BJ (cell line): ENCODE results near the gene LRRC70. TPM values are rescaled to one million over a fixed set of nuclear protein-coding genes. Genes with fewer than 3 reads are reported as not detected.
A peak's percentile ranks its signal among the peaks of the same experiment; 100 is the strongest.

Experiments used
- CTCF ChIA-PET: fragments of 350-600 bp; formaldehyde crosslinking; extraction: SDS; loops from one replicate; lab custom pipeline; 2021; ENCODE audit warnings: antibody characterized with exemption, inconsistent platforms; lab: Yijun Ruan, JAX
- POLR2A ChIA-PET: fragments of 300-600 bp; sonication (Branson Sonifier 250); formaldehyde crosslinking; extraction: SDS; loops from one replicate; lab custom pipeline; 2021; ENCODE audit warnings: antibody characterized with exemption; lab: Charles Lee
- DNase-seq: peaks from one replicate; pipeline ENCODE4 v3.0.0-alpha.2; 2011; ENCODE audit warnings: low read depth
- H3K27me3 ChIP-seq: 2 replicates; pipeline ENCODE4 v1.6.0; 2011; ENCODE audit warnings: low read length; ENCODE audit not compliant: control insufficient read depth, insufficient read depth
- H3K36me3 ChIP-seq: 2 replicates; pipeline ENCODE4 v1.5.1; 2011; ENCODE audit warnings: low read length; ENCODE audit not compliant: control insufficient read depth, insufficient read depth
- H3K4me3 ChIP-seq: 2 replicates; pipeline ENCODE4 v1.5.1; 2011; ENCODE audit warnings: low read depth, mild to moderate bottlenecking, control low read depth, low read length
- polyA plus RNA-seq: library from polyadenylated mRNA; depleted of rRNA; stranded (reverse); fragments of >200 nt; gene quantifications from 2 replicates; pipeline ENCODE4 v1.2.3, GENCODE V29; 2011
- TF ChIP-seq, protein P1 (sequence below): IDR thresholded peaks from 2 replicates; pipeline ENCODE4 v1.5.1; 2011; ENCODE audit warnings: low read depth, mild to moderate bottlenecking, control low read depth, inconsistent platforms, low read length, moderate library complexity; ENCODE audit not compliant: insufficient read depth

The LRRC70 gene
- polyA plus RNA-seq, 1 experiment = 0.13 TPM

DNA sequence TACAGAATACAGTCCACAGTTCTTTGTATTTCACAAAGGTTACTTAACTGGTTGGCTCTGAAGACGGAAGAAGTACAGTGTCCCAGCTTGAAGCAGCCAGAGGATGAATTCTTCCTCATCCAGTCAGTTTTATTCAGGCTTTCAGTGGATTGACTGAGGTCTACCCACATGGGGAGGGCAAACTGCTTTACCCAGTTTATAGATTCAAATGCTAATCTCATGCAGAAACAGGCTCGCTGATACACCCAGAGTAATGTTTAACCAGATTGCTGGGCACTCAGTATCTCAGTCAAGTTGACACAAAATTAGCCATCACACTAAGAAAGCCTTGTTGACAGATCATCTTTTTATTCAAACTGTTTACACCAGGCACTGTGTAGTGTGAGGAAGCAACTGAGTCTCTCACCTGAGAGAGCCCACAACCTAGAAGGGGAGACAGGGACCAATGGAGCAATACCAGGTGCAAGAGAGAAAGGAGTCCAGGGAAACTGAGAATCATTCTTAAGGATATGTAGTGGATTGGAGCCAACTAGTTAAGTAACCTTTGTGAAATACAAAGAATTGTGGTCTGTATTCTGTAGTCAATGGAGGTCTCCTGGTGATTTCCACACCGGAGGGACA is 15.9 kb downstream of the LRRC70 start:
- ChIA-PET CTCF (no interaction called here), POLR2A (no interaction called here)
- TF ChIP-seq, protein P1, sequence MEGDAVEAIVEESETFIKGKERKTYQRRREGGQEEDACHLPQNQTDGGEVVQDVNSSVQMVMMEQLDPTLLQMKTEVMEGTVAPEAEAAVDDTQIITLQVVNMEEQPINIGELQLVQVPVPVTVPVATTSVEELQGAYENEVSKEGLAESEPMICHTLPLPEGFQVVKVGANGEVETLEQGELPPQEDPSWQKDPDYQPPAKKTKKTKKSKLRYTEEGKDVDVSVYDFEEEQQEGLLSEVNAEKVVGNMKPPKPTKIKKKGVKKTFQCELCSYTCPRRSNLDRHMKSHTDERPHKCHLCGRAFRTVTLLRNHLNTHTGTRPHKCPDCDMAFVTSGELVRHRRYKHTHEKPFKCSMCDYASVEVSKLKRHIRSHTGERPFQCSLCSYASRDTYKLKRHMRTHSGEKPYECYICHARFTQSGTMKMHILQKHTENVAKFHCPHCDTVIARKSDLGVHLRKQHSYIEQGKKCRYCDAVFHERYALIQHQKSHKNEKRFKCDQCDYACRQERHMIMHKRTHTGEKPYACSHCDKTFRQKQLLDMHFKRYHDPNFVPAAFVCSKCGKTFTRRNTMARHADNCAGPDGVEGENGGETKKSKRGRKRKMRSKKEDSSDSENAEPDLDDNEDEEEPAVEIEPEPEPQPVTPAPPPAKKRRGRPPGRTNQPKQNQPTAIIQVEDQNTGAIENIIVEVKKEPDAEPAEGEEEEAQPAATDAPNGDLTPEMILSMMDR = no peak
- no peak for DNase-seq
- Histone ChIP-seq H3K4me3 (no peak overlapping the region), H3K36me3 (no peaks in the 10 kb centered on the region; the same call in 1 of the 2 replicates), H3K27me3 (no peaks in the 10 kb centered on the region)

DNA sequence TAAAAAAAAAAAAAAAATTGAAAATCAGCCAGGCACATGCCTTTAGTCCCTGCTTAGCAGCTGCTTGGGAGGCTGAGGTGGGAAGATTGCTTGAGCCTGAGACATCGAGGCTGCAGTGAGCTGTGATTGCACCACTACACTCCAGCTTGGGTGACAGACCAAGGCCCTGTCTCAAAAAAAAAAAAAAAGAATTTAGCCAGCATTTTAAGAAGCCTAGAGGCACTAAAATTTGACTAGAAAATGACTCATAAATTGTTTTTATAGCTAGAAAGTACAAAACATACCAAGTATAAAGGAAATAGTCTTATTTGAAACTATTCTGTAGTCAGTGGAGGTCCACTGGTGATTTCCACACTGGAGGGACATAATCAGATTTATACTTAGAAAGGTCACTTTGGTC is 17.5 kb downstream of the LRRC70 start:
- no peaks in the 10 kb centered on the region for H3K27me3 ChIP-seq
- POLR2A ChIA-PET = interaction anchor here (0.7 kb wide), 1 partner anchor 94 kb away, joined by 6 read pairs; no protein-coding TSS in a partner anchor
- peak; percentile 51 for DNase-seq
- CTCF ChIA-PET = no interaction called here
- H3K36me3 ChIP-seq = no peaks in the 10 kb centered on the region; the same call in 1 of the 2 replicates
- TF ChIP-seq, protein P1 = no peak
- no peak overlapping the region for H3K4me3 ChIP-seq

DNA sequence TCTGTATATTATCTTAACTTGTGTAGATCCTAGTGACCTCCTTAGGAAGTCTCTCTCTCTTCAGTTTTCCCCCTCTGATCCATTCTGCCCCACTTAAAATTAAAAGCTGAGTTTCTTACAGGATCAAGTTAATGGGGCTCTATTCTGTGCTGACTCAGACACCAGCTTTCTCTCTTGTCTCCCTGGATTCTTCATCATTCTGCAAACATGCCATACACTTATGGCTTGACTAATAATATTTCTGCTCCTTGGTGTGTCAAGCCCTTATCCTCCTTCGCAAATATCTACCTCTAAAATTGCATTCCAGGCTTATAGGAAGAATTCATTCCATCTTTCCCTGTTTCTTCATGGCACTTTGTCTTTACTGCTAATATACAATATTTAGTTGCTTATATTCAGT is 18.1 kb downstream of the LRRC70 start:
- ChIA-PET POLR2A (no interaction called here), CTCF (no interaction called here)
- Histone ChIP-seq H3K4me3 (no peak overlapping the region), H3K27me3 (no peaks in the 10 kb centered on the region), H3K36me3 (no peaks in the 10 kb centered on the region; the same call in 1 of the 2 replicates)
- TF ChIP-seq, protein P1 = no peak
- no peak for DNase-seq

DNA sequence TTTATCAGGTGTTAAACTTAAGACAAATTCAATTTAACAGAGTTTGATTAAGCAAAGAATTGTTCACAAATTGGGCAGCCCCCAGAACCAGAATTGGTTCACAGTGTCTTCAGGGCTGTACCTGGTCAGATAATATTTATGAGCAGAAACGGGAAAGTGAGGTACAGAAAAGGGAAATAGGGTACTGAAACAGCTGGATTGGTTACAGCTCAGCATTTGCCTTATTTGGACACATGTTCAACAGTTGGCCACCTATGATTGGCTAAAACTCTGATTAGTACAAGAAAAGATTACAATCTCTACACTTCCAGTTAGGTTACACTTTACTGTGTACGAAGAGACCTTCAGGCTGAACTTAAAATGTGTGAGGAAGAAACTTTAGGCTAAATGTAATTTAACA is 18.7 kb downstream of the LRRC70 start:
- no peak for DNase-seq
- Histone ChIP-seq H3K27me3 (no peaks in the 10 kb centered on the region), H3K4me3 (no peak overlapping the region), H3K36me3 (no peaks in the 10 kb centered on the region; the same call in 1 of the 2 replicates)
- ChIA-PET POLR2A (no interaction called here), CTCF (no interaction called here)
- TF ChIP-seq, protein P1 = no peak

DNA sequence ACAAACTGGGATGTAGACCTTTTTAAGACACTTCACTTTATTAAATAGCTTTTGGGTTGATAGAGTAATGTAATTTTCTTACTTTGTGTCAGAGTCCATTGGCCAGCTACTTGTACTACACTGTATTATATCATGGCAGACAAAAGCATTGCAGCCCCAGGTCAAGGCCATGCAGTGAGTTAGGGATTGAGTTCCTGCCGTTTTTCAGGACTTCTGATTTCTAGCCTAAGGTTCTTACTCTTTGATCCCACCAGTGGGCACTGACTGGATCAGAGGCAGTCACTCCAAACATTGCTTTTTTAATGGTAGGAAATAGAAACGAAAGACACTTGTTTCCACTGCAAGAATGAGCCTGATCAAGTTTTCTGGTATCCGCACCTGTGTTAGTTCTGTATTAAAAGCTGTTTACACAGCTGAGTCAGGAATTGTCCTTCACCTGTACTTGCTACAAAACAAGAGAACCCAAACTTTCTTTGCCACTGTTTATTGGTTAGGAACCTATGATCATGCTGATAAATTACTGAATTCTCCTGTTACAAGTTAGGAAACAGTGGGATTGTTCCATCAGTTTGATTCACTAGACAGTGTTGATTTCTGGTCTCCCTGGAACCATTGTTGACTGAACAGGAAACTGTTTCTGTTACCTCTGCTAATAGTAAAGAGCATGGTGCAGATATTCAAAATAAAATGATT is 22.1 kb downstream of the LRRC70 start:
- no peak for DNase-seq
- TF ChIP-seq, protein P1 = no peak
- no peaks in the 10 kb centered on the region for H3K36me3 ChIP-seq
- no peak overlapping the region for H3K4me3 ChIP-seq
- no peaks in the 10 kb centered on the region for H3K27me3 ChIP-seq
- CTCF ChIA-PET = no interaction called here
- POLR2A ChIA-PET = no interaction called here
